Upper lobe of left lung (tissue), 6 donors: ENCODE data around the gene DGLUCY. TPM values are rescaled to one million over a fixed set of nuclear protein-coding genes. Genes with fewer than 3 reads are reported as not detected.

Source experiments
- ATAC-seq, 2 donors: fragments of 200-7000 bp; cut with Tn5 transposase; one replicate each; pipeline ENCODE4 v1.9.1; 2022; ENCODE audit warnings: mild to moderate bottlenecking in 2 of 2, moderate library complexity in 2 of 2; ENCODE audit not compliant: low FRiP score in 2 of 2
- DNase-seq, 2 donors: peaks; one replicate each; pipeline ENCODE4 v3.0.0-alpha.2; 2019 to 2020
- H3K27ac ChIP-seq, 4 donors: fragments of 200-600 bp; sonication (generic); one replicate each; pipeline ENCODE4 v1.5.1; 2016 to 2019
- H3K27me3 ChIP-seq, 4 donors: fragments of 200-600 bp; sonication (generic); one replicate each; pipeline ENCODE4 v1.5.1; 2017 to 2019
- H3K36me3 ChIP-seq, 4 donors: fragments of 200-600 bp; sonication (generic); one replicate each; pipeline ENCODE4 v1.5.1; 2016 to 2019
- H3K4me1 ChIP-seq, 4 donors: fragments of 200-600 bp; sonication (generic); one replicate each; pipeline ENCODE4 v1.5.1; 2018 to 2019
- H3K4me3 ChIP-seq, 4 donors: fragments of 200-600 bp; sonication (generic); one replicate each; pipeline ENCODE4 v1.5.1; 2017 to 2019; ENCODE audit warnings: mild to moderate bottlenecking in 2 of 4, moderate library complexity in 1 of 4
- H3K9me3 ChIP-seq, 4 donors: fragments of 200-600 bp; sonication (generic); one replicate each; pipeline ENCODE4 v1.5.1; 2018 to 2019
- CTCF ChIP-seq, 6 experiments: fragments of 450-650 bp in 4 of 6; fragments of 200-600 bp in 2 of 6; sonication (generic) in 2 of 6; IDR thresholded peaks; one replicate each; pipeline ENCODE4 v1.5.1; 2016 to 2019; ENCODE audit warnings: antibody characterized with exemption in 6 of 6
- EP300 ChIP-seq, 4 donors: sonication (generic); formaldehyde crosslinking; IDR thresholded peaks; one replicate each; pipeline ENCODE4 v1.5.1; 2017; ENCODE audit warnings: antibody characterized with exemption in 4 of 4, control low read depth in 2 of 4
- POLR2A ChIP-seq, 4 donors: fragments of 450-650 bp; IDR thresholded peaks; one replicate each; pipeline ENCODE4 v1.5.1; 2016 to 2017; ENCODE audit warnings: antibody characterized with exemption in 4 of 4, mild to moderate bottlenecking in 2 of 4
- POLR2AphosphoS5 ChIP-seq, 2 donors: sonication (generic); formaldehyde crosslinking; IDR thresholded peaks; one replicate each; pipeline ENCODE4 v1.5.1; 2017; ENCODE audit warnings: antibody characterized with exemption in 2 of 2
- WGBS, 2 donors: methylation state at CpG; one replicate each; pipeline ENCODE4 v1.1.5; 2017 to 2018; 5-methylcytosine and 5-hydroxymethylcytosine counted together
- total RNA-seq, 6 donors: library from RNA; depleted of rRNA in 4 of 6; stranded (reverse); fragments of >200 nt in 4 of 6; gene quantifications; one replicate each; pipeline versions ENCODE4 v1.1.0 to v1.2.1, GENCODE V29; 2016 to 2021
- donor health status: DM: no; HTN: no; CAD: no; lungs with moderate emphysema.
- donor health status: DM: no; HTN: yes; CAD: no; lungs with severe emphysema.

Gene DGLUCY
- total RNA-seq, 6 donors from 2014 or later = 54.7 to 141 (median 80.3) TPM

GRCh38 chr14:91145391-91146160 is 31.7 kb downstream of the DGLUCY start:
- Histone ChIP-seq H3K4me1 (peaks cover 11 to 43% (median 28%) of the 10 kb centered on the region in 4 donors), H3K4me3 (no peak overlapping the region), H3K9me3 (no peaks in the 10 kb centered on the region), H3K27me3 (no peaks in the 10 kb centered on the region), H3K27ac (peak overlapping the region in 1 of 4 donors; percentile 55), H3K36me3 (peaks cover 6 to 28% (median 16%) of the 10 kb centered on the region in 4 donors)
- 89 to 90% methylated on average over 11 of the region's 11 CpGs for WGBS, 2 donors
- TF ChIP-seq EP300 (IDR thresholded peaks at IDR 0.05) (no peak), POLR2AphosphoS5 (IDR thresholded peaks at IDR 0.05) (no peak), POLR2A (IDR thresholded peaks at IDR 0.05) (no peak), CTCF (IDR thresholded peaks at IDR 0.05) (no peak)
- DNase-seq = no peak
- no peak for ATAC-seq

DNA sequence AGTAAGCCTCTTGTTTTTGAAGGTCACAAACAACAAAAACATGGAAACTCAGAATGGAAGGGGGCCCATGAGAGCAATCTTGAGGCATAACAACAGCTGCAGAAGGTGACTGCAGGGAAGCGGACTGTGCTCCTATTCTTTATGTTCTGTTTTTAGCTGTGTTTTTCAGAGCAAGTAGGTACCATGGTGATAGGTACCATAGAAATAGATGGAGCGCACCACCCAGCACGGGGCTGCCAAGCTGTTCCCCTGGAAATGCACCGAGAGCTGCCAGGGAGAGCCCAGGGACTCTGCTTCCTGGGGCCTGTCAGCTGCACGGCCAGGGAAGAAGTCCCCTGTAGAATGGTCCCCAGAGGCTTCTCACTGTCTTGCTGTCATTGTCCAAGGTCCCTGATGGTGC is 32.8 kb downstream of the DGLUCY start:
- no peaks in the 10 kb centered on the region for H3K27me3 ChIP-seq

GRCh38 chr14:91149462-91149861 is 35.6 kb downstream of the DGLUCY start:
- TF ChIP-seq POLR2AphosphoS5 (IDR thresholded peaks at IDR 0.05) (peak in 1 of 2 donors; percentile 53), POLR2A (IDR thresholded peaks at IDR 0.05) (no peak), EP300 (IDR thresholded peaks at IDR 0.05) (peak in 1 of 4 donors; percentile 40), CTCF (IDR thresholded peaks at IDR 0.05) (no peak)
- DNase-seq (peak in 1 of 2 donors; percentile 74), ATAC-seq (peak; percentile 91)
- WGBS, 2 donors = 14 to 17% methylated on average over 2 to 6 of the region's 6 CpGs
- Histone ChIP-seq H3K9me3 (no peaks in the 10 kb centered on the region), H3K36me3 (peaks cover 6 to 28% (median 20%) of the 10 kb centered on the region in 4 donors), H3K4me3 (no peak overlapping the region), H3K27me3 (no peaks in the 10 kb centered on the region), H3K27ac (peak overlapping the region in 2 of 4 donors; percentile 74 to 81), H3K4me1 (peaks cover 4 to 17% (median 12%) of the 10 kb centered on the region in 4 donors)

More for the DNA sequence above, 32.8 kb downstream of the DGLUCY start:
- WGBS, 2 donors = 93% methylated on average over 4 to 5 of the region's 5 CpGs
- peaks cover 11 to 42% (median 28%) of the 10 kb centered on the region in 4 donors for H3K4me1 ChIP-seq
- TF ChIP-seq CTCF (IDR thresholded peaks at IDR 0.05) = no peak
- TF ChIP-seq POLR2AphosphoS5 (IDR thresholded peaks at IDR 0.05) = no peak
- no peak for TF ChIP-seq POLR2A (IDR thresholded peaks at IDR 0.05)
- no peak for TF ChIP-seq EP300 (IDR thresholded peaks at IDR 0.05)
- H3K36me3 ChIP-seq = peaks cover 6 to 28% (median 16%) of the 10 kb centered on the region in 4 donors
- no peaks in the 10 kb centered on the region for H3K9me3 ChIP-seq
- ATAC-seq = no peak
- H3K4me3 ChIP-seq = no peak overlapping the region
- DNase-seq = no peak
- no peak overlapping the region for H3K27ac ChIP-seq

- no peak for DNase-seq
- Histone ChIP-seq H3K4me3 (no peak overlapping the region), H3K27me3 (no peaks in the 10 kb centered on the region), H3K4me1 (peaks cover 16 to 33% (median 25%) of the 10 kb centered on the region in 4 donors), H3K9me3 (no peaks in the 10 kb centered on the region), H3K36me3 (peaks cover 0 to 17% (median 7%) of the 10 kb centered on the region in 4 donors), H3K27ac (no peak overlapping the region)
- no peak for TF ChIP-seq POLR2A (IDR thresholded peaks at IDR 0.05)
- TF ChIP-seq EP300 (IDR thresholded peaks at IDR 0.05) = no peak
- TF ChIP-seq POLR2AphosphoS5 (IDR thresholded peaks at IDR 0.05) = no peak
- TF ChIP-seq CTCF (IDR thresholded peaks at IDR 0.05) = no peak
- ATAC-seq = no peak
- 45 to 82% methylated on average over 2 of the region's 2 CpGs for WGBS, 2 donors
These were observed 38.6 kb downstream of the DGLUCY start for GRCh38 chr14:91152499-91152898.
